HCT116 (cell line): ENCODE data around the gene PEMT.

Experiments used
- CBX3 ChIP-seq: IDR thresholded peaks from 2 replicates; pipeline ENCODE4 v1.6.1; 2012; ENCODE audit warnings: low read depth
- CEBPB ChIP-seq: IDR thresholded peaks from 2 replicates; pipeline ENCODE4 v1.6.1; 2012; ENCODE audit warnings: low read depth
- CTCF ChIP-seq, 3 experiments: fragments of 200-600 bp in 1 of 3; sonication (generic) in 1 of 3; IDR thresholded peaks in 2 of 3; conservative IDR thresholded peaks in 1 of 3; 2 replicates each; pipeline ENCODE4 v1.5.1; 2012 to 2017; ENCODE audit warnings: low read depth in 2 of 3, low read length in 2 of 3, antibody characterized with exemption in 1 of 3, borderline replicate concordance in 1 of 3, control low read depth in 1 of 3, mild to moderate bottlenecking in 1 of 3, mixed read lengths in 1 of 3, mixed run types in 1 of 3, moderate library complexity in 1 of 3; ENCODE audit not compliant: insufficient read depth in 1 of 3
- EZH2 ChIP-seq: fragments of 200-600 bp; sonication (generic); IDR thresholded peaks from 2 replicates; pipeline ENCODE4 v1.6.1; 2017; ENCODE audit warnings: antibody characterized with exemption, mixed run types
- EZH2phosphoT487 ChIP-seq: fragments of 200-600 bp; IDR thresholded peaks from 2 replicates; pipeline ENCODE4 v1.6.1; 2018; ENCODE audit warnings: antibody characterized with exemption, borderline replicate concordance
- POLR2A ChIP-seq: IDR thresholded peaks from 2 replicates; pipeline ENCODE4 v1.7.0; 2011; ENCODE audit warnings: borderline replicate concordance; ENCODE audit not compliant: insufficient read depth, insufficient read length; ENCODE audit errors: extremely low read depth
- RAD21 ChIP-seq: IDR thresholded peaks from 2 replicates; pipeline ENCODE4 v1.6.1; 2012; ENCODE audit warnings: low read depth, mild to moderate bottlenecking
- REST ChIP-seq: IDR thresholded peaks from 2 replicates; pipeline ENCODE4 v1.6.1; 2012; ENCODE audit warnings: low read depth
- SIN3A ChIP-seq: IDR thresholded peaks from 2 replicates; pipeline ENCODE4 v1.6.1; 2012; ENCODE audit warnings: low read depth
- SRF ChIP-seq: IDR thresholded peaks from 2 replicates; pipeline ENCODE4 v1.6.1; 2012; ENCODE audit warnings: low read depth
- ZFX ChIP-seq: fragments of 450-650 bp; IDR thresholded peaks from 2 replicates; pipeline ENCODE4 v1.6.1; 2017
- TF ChIP-seq, protein P1 (sequence below): IDR thresholded peaks from 2 replicates; pipeline ENCODE4 v1.6.1; 2011; ENCODE audit warnings: mild to moderate bottlenecking, low read length, moderate library complexity; ENCODE audit not compliant: insufficient replicate concordance; ENCODE audit errors: extremely low read depth
- TF ChIP-seq, protein P2 (sequence below): IDR thresholded peaks from 2 replicates; pipeline ENCODE4 v1.6.1; 2012

DNA sequence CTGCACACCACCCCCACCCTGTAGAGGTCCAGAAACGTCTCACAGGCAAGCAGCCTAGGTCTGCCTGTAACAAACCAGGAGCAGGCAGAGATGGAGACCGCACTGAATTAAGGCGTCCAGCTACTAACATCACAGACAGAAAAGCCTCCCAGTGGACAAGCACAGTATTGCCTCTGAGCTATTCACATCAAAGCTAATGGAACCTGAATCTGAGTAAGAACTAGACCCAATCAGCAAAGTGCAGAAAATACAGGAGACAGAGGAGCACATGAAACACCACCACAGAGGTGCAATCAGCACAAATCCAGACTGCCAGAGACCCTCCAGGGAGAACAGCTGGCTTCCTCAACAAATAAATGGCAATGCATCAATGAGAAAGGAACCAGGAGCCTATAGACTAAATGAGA is 22.2 kb upstream of the PEMT start:
- TF ChIP-seq EZH2 (no peak), CTCF (IDR thresholded peaks at IDR 0.05 in 2 of 3, conservative IDR thresholded peaks at IDR 0.05 in 1 of 3; ENCODE audit: borderline replicate concordance in 1 of 3, insufficient read depth in 1 of 3, low read depth in 2 of 3, low read length in 2 of 3) (peak; percentile 37 to 71 (median 67); a peak in 5 of 6 replicates), POLR2A (no peak), REST (no peak), ZFX (no peak), CEBPB (no peak), EZH2phosphoT487 (no peak), RAD21 (peak; percentile 45), CBX3 (peak; percentile 78; the same call in 1 of the 2 replicates), SIN3A (no peak), SRF (no peak)
- TF ChIP-seq, protein P1, sequence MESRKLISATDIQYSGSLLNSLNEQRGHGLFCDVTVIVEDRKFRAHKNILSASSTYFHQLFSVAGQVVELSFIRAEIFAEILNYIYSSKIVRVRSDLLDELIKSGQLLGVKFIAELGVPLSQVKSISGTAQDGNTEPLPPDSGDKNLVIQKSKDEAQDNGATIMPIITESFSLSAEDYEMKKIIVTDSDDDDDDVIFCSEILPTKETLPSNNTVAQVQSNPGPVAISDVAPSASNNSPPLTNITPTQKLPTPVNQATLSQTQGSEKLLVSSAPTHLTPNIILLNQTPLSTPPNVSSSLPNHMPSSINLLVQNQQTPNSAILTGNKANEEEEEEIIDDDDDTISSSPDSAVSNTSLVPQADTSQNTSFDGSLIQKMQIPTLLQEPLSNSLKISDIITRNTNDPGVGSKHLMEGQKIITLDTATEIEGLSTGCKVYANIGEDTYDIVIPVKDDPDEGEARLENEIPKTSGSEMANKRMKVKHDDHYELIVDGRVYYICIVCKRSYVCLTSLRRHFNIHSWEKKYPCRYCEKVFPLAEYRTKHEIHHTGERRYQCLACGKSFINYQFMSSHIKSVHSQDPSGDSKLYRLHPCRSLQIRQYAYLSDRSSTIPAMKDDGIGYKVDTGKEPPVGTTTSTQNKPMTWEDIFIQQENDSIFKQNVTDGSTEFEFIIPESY, result no peak
- TF ChIP-seq, protein P2, sequence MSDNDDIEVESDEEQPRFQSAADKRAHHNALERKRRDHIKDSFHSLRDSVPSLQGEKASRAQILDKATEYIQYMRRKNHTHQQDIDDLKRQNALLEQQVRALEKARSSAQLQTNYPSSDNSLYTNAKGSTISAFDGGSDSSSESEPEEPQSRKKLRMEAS, result no peak
